ENCODE data around the gene CYP2U1. TPM values are rescaled to one million over a fixed set of nuclear protein-coding genes. Genes with fewer than 3 reads are reported as not detected.

CYP2U1 gene
- total and polyA plus RNA-seq, 5 donors, result 7.3 to 14.8 (median 13.6) TPM

GRCh38 chr4:107989162-107989536 is 57.8 kb downstream of the CYP2U1 start:
- ATAC-seq, result no peak
- Histone ChIP-seq H3K27ac (ENCODE audit: low read length) (peak overlapping the region; percentile 74), H3K27me3 (ENCODE audit: control insufficient read depth, insufficient read depth) (no peaks in the 10 kb centered on the region), H3K9me3 (ENCODE audit: control insufficient read depth, low read length) (no peaks in the 10 kb centered on the region), H3K4me1 (ENCODE audit: control insufficient read depth, insufficient read depth, low read length) (peaks cover 1% of the 10 kb centered on the region), H3K4me3 (ENCODE audit: low read length) (peak overlapping the region; percentile 47)
- no peak for DNase-seq
- intact Hi-C loops (cut with DNase I), result no loop called here
- 8% methylated on average over 8 of the region's 8 CpGs for WGBS

- H3K9me3 ChIP-seq (ENCODE audit: control insufficient read depth, low read length), result no peaks in the 10 kb centered on the region
- no peaks in the 10 kb centered on the region for H3K27me3 ChIP-seq (ENCODE audit: control insufficient read depth, insufficient read depth)
- H3K27ac ChIP-seq (ENCODE audit: low read length), result peak within 1 kb of the TSS; percentile 74
- H3K4me1 ChIP-seq (ENCODE audit: control insufficient read depth, insufficient read depth, low read length), result peaks cover 1% of the 10 kb centered on the region
- DNase-seq, result peak; percentile 94 to 98 (median 97)
- peak; percentile 100 for ATAC-seq
- intact Hi-C loops (cut with DNase I), result no loop called here
- peak within 1 kb of the TSS; percentile 47 for H3K4me3 ChIP-seq (ENCODE audit: low read length)
- WGBS, result under 1% methylated on average over 78 of the region's 78 CpGs
Observed at GRCh38 chr4:107989537-107990386, 58.4 kb downstream of the CYP2U1 start, which contains the start of gene HADH. HADH (plus strand) TSS chr4:107989889; CDS start chr4:107989933, 44 bp downstream.

DNA sequence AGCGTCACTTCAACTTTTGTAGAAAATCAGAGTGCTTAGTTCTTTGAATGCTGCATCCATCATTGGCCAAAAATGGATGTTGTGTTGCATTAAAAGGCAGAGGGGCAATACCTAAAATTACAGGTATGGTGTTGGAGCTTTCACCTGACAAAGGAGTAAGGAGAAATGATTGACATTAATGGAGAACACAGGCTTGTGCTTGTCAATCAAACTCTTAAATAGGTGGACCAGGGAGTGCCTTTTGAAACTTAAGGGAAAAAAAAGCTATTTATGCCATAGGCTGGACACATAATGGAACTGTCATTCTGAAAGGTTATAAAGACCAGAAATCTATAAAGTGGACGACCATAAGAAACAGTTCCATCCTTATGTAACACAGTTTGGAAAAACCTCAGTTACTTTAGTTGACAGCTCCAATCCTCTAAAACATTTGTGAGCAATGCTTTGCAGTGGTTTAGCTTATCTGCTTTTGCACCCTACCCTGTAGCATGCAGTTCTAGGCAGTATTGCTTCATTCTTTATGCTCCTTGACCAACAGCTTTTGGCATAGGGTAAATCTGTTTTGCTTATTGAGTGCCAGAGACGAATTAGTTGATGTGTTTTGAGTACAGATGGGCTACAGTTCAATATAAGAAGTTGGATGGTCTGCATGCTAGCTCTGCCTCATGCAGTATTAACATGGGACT is 60.7 kb downstream of the CYP2U1 start:
- DNase-seq (no peak), ATAC-seq (no peak)
- Histone ChIP-seq H3K4me1 (ENCODE audit: control insufficient read depth, insufficient read depth, low read length) (peaks cover 2% of the 10 kb centered on the region), H3K27me3 (ENCODE audit: control insufficient read depth, insufficient read depth) (no peaks in the 10 kb centered on the region), H3K9me3 (ENCODE audit: control insufficient read depth, low read length) (no peaks in the 10 kb centered on the region), H3K4me3 (ENCODE audit: low read length) (peak overlapping the region; percentile 47), H3K27ac (ENCODE audit: low read length) (no peak overlapping the region)
- intact Hi-C loops (cut with DNase I), result no loop called here
- WGBS, result 55% methylated on average over 3 of the region's 3 CpGs

GRCh38 chr4:107993969-107994368 is 62.6 kb downstream of the CYP2U1 start:
- H3K9me3 ChIP-seq (ENCODE audit: control insufficient read depth, low read length), result no peaks in the 10 kb centered on the region
- DNase-seq, result no peak
- H3K4me1 ChIP-seq (ENCODE audit: control insufficient read depth, insufficient read depth, low read length), result peaks cover 10% of the 10 kb centered on the region
- no peak overlapping the region for H3K4me3 ChIP-seq (ENCODE audit: low read length)
- 53% methylated on average over 3 of the region's 3 CpGs for WGBS
- no peak for ATAC-seq
- intact Hi-C loops (cut with DNase I), result no loop called here
- H3K27me3 ChIP-seq (ENCODE audit: control insufficient read depth, insufficient read depth), result no peaks in the 10 kb centered on the region
- no peak overlapping the region for H3K27ac ChIP-seq (ENCODE audit: low read length)

GRCh38 chr4:107994894-107995293 is 63.5 kb downstream of the CYP2U1 start:
- ATAC-seq, result no peak
- no peaks in the 10 kb centered on the region for H3K27me3 ChIP-seq (ENCODE audit: control insufficient read depth, insufficient read depth)
- no peak overlapping the region for H3K4me3 ChIP-seq (ENCODE audit: low read length)
- peaks cover 10% of the 10 kb centered on the region for H3K4me1 ChIP-seq (ENCODE audit: control insufficient read depth, insufficient read depth, low read length)
- DNase-seq, result no peak
- intact Hi-C loops (cut with DNase I), result no loop called here
- H3K9me3 ChIP-seq (ENCODE audit: control insufficient read depth, low read length), result no peaks in the 10 kb centered on the region
- H3K27ac ChIP-seq (ENCODE audit: low read length), result peak overlapping the region; percentile 63

GRCh38 chr4:107996949-107997788 is 65.8 kb downstream of the CYP2U1 start:
- DNase-seq, result no peak
- Histone ChIP-seq H3K27me3 (ENCODE audit: control insufficient read depth, insufficient read depth) (no peaks in the 10 kb centered on the region), H3K27ac (ENCODE audit: low read length) (peak overlapping the region; percentile 99), H3K4me3 (ENCODE audit: low read length) (no peak overlapping the region), H3K4me1 (ENCODE audit: control insufficient read depth, insufficient read depth, low read length) (peaks cover 14% of the 10 kb centered on the region), H3K9me3 (ENCODE audit: control insufficient read depth, low read length) (no peaks in the 10 kb centered on the region)
- intact Hi-C loops (cut with DNase I), result no loop called here
- ATAC-seq, result peak; percentile 80 to 89
- 62% methylated on average over 5 of the region's 5 CpGs for WGBS

GRCh38 chr4:107997794-107998193 is 66.4 kb downstream of the CYP2U1 start:
- peak; percentile 15 to 37 for ATAC-seq
- Histone ChIP-seq H3K4me1 (ENCODE audit: control insufficient read depth, insufficient read depth, low read length) (peaks cover 14% of the 10 kb centered on the region), H3K9me3 (ENCODE audit: control insufficient read depth, low read length) (no peaks in the 10 kb centered on the region), H3K27me3 (ENCODE audit: control insufficient read depth, insufficient read depth) (no peaks in the 10 kb centered on the region), H3K27ac (ENCODE audit: low read length) (peak overlapping the region; percentile 100), H3K4me3 (ENCODE audit: low read length) (no peak overlapping the region)
- no peak for DNase-seq
- 92% methylated on average over 2 of the region's 2 CpGs for WGBS
- intact Hi-C loops (cut with DNase I), result no loop called here

- H3K4me1 ChIP-seq (ENCODE audit: control insufficient read depth, insufficient read depth, low read length), result peaks cover 17% of the 10 kb centered on the region
- ATAC-seq (no peak), DNase-seq (no peak)
- 86% methylated on average over 2 of the region's 2 CpGs for WGBS
- intact Hi-C loops (cut with DNase I), result no loop called here
- H3K27ac ChIP-seq (ENCODE audit: low read length), result peak overlapping the region; percentile 33
- H3K9me3 ChIP-seq (ENCODE audit: control insufficient read depth, low read length), result no peaks in the 10 kb centered on the region
- no peaks in the 10 kb centered on the region for H3K27me3 ChIP-seq (ENCODE audit: control insufficient read depth, insufficient read depth)
- no peak overlapping the region for H3K4me3 ChIP-seq (ENCODE audit: low read length)
Observed at GRCh38 chr4:107999932-108000539, 68.7 kb downstream of the CYP2U1 start.

DNA sequence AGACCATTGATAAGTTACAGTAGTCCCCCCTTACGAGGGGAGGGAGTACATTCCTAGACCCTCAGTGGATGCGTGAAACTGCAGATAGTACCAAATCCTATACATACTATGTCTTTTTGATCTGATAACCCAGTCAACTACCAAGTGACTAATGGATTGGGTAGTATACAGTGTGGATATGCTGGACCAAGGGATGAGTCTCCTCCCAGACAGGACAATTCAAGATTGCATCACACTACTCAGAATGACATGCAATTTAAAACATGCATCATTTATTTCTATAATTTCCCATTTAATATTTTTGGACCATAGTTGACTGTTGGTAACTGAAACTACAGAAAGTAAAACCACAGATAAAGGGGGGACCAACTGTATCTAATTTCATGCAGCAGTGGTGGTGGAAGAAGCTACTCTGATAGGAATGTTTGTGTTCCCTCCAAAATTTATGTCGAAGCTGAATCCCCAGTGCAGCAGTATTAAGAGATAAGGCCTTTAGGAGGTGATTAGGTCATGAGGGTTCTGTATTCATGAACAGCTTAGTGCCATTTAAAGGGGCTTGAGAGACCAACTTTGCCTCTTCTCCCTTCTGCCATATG is 70.3 kb downstream of the CYP2U1 start:
- Histone ChIP-seq H3K27ac (ENCODE audit: low read length) (no peak overlapping the region), H3K27me3 (ENCODE audit: control insufficient read depth, insufficient read depth) (no peaks in the 10 kb centered on the region), H3K4me1 (ENCODE audit: control insufficient read depth, insufficient read depth, low read length) (peaks cover 23% of the 10 kb centered on the region), H3K4me3 (ENCODE audit: low read length) (no peak overlapping the region), H3K9me3 (ENCODE audit: control insufficient read depth, low read length) (no peaks in the 10 kb centered on the region)
- intact Hi-C loops (cut with DNase I), result no loop called here
- DNase-seq, result no peak
- WGBS, result 72% methylated on average over 3 of the region's 3 CpGs
- ATAC-seq, result no peak
